SH-SY5Y (cell line): Measurements from ENCODE around the gene PLSCR2.

Experiments used
- GATA2 ChIP-seq: IDR thresholded peaks from 2 replicates; pipeline ENCODE4 v1.6.1; 2011; ENCODE audit warnings: mild to moderate bottlenecking, low read depth, low read length
- GATA3 ChIP-seq: IDR thresholded peaks from 2 replicates; pipeline ENCODE4 v1.6.1; 2011; ENCODE audit warnings: low read depth, mild to moderate bottlenecking, low read length, moderate library complexity

Gene PLSCR2

DNA sequence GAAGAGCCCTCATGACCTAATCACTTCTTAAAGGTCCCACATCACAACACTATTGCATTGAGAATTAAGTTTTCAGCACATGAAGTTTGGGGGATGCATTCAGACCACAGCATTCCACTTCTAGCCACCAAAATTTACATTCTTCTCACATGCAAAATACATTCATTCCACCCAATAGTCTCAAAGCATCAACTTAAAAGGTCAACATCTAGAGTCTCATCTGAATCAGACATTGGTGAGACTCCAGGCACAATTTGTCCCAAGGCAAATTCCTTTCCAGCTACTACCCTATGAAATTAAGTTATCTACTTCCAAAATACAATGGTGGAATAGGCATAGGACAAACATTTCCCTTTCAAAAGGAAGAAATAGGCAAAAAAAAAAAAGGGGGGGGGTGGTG, 64.9 kb downstream of the PLSCR2 start:
- no peak for TF ChIP-seq GATA3
- no peak for TF ChIP-seq GATA2

GRCh38 chr3:146403792-146404191, 65.6 kb downstream of the PLSCR2 start:
- TF ChIP-seq GATA2 = no peak

DNA sequence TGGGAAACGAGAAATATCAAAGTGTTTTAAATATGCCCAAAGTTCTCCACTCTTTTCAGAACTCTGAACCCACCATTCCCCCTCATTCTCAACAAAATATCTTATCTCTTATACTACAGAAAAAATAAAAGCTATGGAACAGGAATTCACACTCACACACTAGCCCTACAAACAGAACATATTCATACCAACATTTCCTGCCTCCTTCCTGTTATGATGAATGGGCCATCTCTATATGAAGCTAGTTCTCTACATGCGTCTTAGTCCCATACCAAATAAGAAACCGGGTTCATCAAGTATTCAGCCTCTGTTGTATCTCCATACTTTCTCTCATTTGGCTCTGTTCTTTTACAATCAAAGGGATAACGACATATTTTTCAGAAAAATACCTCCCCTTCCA, 72.6 kb downstream of the PLSCR2 start:
- TF ChIP-seq GATA2 = no peak
- no peak for TF ChIP-seq GATA3

- TF ChIP-seq GATA2 (no peak), GATA3 (no peak)
Measured at GRCh38 chr3:146395164-146395563, 74.2 kb downstream of the PLSCR2 start.

DNA sequence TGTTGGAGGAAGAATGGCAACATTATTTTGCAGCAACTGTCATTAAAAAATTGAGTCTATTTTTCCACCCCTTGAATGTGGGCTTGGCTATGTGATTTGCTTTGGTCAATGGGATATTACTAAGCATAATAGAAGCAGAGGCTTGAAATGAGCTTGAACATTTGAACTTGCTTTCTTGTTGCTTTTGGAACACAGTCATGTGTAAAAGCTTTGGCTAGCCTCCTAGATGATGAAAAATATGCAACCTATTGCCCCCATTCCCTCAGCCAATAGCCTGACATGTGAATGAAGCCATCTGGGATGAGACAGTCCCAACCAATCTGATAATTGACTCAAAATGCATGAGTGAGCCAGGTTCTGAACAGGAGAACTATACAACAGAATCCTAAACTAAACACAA, 78.4 kb downstream of the PLSCR2 start:
- TF ChIP-seq GATA3 = no peak
- TF ChIP-seq GATA2 = no peak

- TF ChIP-seq GATA2 (no peak), GATA3 (no peak)
Measured at GRCh38 chr3:146390006-146390772, 79.2 kb downstream of the PLSCR2 start.

DNA sequence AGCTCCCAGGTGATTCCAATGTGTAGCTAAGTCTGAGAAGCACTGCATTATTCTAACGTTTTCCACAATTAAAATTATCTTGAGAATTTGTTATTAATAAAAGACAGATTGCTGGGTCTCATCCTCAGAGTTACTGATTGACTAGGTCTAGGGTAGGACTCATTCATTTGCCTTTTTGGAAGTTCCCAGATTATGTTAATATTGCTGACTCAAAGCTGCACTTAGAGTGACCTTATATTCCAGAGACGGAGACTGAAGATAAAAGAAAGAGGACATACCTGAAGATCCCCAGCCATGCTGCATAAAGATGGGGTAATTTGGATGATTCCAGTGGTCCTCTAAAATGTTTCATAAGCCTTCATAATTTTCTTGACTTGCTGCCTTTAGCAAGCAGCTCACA, 81.8 kb downstream of the PLSCR2 start:
- no peak for TF ChIP-seq GATA3
- no peak for TF ChIP-seq GATA2

DNA sequence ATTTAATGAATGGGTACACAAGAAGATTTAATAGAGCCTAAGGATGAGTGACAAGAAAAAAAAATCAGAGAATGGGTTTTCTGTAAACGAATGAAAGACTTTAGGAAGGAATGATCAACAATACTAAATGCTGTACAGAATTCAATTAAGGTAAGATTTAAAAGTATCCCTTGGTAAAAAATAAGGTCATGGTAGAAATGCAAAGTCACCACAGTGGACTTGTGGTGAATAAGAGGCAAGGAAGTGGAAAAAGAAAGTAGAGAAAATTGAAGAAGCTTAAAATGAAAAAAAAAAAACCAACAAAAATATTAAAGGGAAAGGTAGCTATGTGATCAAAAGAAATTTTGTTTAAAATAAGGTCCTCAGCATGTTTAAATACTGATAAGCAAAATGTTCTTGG, 82.4 kb downstream of the PLSCR2 start:
- TF ChIP-seq GATA3 (no peak), GATA2 (no peak)

DNA sequence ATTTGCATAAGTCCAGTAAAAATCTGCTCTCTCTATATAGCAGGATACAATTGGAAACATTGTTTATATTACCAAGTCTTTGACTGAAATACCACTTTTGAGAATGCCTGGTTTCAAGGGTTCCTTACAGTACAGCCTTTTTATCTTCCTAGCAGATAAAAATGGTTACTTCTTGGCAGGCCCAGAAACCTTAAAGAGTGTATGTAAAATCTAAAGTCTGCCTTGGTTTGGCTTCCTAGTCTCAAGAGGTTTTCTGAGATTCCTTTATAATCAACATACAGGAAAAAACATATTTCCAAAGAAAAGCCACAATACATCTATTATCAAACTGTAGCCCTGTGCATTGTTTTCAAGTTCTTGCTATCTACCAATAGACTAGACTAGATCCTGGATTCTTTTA, 84.6 kb downstream of the PLSCR2 start:
- no peak for TF ChIP-seq GATA3
- no peak for TF ChIP-seq GATA2
